Measurements from ENCODE around the gene CMTM7.
A peak's percentile ranks its signal among the peaks of the same experiment; 100 is the strongest.

CMTM7 gene

DNA sequence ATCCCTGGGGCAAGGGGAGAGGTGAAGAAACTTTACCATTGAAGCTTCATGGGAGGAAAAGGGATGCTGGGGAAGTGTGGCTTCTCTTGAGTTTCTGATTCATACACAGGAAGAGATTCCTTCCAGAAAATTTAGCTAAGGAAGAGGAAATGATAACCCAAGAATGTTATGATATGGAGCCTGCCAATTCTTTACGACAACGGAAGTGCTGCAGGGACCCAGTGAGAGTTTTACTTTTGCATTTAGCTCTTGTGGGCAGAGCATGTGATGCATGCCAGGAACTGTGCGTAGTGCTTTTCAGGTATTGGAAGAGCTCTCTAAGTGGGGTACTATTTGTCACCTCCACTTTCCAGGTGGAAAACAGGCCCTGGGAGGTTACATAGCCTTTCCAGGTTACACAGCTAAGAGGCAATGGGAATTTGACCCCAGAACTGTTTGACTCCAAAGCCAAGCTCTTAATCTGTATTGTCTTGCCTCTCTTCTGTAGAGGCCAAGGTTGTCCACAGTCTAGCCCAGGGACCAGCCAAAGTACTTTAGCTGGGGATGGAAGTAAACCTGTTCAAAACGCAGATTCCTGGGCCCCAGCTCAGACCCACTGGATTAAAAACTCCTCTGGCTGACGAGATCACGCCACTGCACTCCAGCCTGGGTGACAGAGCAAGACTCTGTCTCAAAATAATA, 23.0 kb downstream of the CMTM7 start:
- DNase-seq = peak; percentile 43

DNA sequence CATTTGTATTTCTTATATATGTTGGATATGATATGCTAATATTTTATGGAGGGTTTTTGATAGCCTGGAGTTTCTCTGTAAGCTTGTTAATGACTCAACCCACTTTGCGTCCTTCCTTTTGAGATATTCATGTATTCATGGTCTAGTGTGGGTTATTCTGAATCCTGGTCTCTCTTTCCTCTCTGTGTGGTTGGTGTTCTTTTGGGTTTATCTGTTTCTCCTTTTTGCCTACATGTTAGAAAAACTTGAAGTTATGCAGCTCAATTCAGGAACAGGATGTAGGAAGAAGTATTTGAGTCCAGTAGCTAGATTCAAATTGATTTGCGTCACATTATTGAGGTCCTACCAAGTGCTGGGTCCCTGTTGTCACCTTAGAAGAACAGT, 28.1 kb downstream of the CMTM7 start:
- no peak for DNase-seq

DNA sequence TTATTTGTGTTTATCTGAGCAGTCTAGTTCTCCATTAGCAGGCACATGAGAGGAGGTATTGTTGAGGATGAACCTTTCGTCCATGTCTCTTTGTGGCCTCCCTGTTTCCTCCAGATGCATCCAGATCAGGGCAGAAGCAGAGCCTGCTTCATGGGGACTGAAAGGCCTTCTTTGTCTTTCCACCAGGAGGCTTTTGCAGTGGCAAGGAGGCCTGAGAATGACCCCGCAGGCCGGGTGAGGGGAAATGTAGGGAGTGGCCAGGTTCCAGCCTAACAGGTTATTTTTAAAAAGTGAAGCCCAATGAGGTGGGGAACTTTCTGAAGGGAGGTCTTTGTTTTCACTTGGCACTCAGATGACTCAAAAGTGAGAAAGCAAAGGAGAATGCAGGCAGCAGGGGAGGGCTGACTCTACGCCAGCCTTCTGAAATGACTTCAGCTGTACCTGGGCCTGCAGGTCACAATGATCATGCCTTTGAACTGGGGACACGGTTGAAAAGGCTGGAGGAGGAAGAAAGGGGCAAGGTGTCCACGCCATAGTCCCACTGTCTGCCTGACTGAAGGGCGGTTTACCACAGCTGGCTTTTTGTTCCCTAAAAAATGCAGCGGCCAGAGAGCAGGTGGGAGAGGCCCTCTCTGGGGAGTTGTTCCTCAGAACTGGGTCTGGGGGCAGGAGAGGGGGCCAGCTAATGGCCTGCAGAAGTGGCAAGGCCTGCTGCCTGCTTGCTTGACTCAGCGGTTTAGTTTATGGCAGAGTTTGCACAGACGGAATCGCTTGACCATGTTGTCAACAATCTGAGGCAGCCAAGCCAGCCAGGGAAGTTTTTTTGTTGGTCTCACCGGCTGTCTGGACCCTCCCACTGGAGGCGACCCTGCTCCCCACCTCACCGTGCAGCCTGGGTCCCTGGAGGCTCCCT, 28.7 kb downstream of the CMTM7 start:
- no peak for DNase-seq

DNA sequence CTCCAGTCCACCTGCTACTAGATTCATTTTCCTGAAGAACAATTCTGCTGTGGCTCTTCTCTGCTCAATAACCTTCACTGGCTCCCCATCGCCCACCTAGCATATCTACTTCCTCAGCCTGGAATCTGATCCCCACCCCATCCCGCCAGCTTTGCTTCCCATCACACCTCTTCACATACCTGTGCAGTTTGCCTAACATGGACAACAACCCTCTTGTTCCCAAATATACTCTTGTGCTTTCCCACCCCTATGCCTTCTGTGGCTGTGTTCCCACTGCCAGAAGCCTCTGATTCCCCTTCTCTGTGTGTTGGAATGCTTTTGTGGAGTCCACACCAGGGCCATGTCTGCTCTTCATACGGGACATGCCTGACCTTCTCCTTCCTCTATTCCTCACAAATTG, 29.5 kb downstream of the CMTM7 start:
- DNase-seq = no peak

DNA sequence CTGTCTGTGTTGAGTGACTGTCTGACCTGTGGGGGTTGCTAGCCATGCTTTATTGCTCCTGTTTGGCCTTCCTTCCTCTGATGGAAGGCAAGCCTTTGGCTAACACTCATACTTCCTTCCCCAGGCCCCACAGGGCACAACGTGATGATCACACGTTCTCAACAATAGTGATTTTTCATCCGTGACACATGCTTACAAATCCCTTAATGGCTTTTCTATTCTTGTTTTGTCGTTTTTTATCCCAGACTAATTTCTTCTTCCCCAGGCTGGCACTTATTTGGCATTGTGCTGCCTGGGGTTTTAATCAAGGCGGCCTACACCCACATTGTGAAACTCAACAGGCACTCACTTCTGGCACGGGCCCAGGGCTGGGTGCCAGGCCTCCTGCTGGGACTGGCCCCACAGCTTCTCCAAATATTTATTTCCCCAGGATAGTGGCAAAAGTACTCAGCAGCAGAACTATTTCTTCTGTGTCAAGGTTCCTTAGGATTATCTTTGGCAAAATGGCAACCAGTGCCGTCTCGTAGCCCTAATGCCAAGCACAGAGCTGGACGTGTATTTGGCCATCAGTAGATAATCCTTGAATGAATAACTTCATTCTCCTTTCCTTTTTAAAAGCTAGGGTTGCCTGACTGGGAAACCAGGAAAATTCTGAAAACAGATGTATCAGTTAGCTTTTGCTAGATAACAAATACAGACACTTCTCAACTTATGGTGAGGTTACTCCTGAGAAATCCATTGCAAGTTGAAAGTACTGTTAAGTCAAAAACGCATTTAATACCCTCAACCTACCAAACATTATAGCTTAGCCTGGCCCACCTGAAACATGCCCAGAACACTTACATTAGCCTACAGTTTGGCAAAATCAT, 30.6 kb downstream of the CMTM7 start:
- DNase-seq = no peak

DNA sequence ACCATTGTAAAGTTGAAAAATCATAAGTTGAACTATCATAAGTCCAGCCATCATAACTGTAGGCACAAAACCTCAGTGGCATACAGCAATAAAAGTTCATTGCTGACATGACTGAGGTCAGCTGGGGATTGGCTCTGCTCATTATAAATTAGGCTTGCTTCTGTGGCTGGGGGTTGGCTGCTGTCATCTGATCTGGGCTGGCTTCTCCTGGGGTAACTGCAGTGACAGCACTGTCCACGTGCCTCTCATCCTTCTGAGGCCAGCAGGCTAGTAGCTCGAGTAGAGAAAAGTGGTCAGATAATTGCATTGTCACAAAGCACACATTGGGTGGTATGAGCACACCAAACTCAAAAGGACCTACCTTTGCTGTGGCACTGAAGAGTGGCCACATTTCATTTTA, 31.3 kb downstream of the CMTM7 start:
- no peak for DNase-seq

DNA sequence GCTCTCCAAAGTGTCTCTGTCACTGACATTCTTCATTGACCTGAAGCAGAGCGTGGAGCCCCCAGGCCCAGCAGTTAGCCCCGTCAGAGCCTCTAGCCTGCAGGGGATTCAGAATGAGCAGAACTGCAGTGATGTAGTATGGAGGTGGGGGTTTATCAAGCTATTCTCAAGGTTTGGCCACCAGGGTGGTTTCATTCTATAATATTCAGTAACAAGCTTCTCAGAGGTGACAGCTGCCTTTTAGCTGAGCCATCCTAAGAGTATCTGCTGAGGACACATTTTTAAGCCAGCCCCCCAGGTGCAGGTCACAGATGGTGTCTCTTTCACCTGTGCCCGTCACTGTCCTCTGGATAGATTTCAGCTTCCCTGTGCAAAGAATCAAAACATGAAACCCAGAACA, 31.9 kb downstream of the CMTM7 start:
- no peak for DNase-seq

DNA sequence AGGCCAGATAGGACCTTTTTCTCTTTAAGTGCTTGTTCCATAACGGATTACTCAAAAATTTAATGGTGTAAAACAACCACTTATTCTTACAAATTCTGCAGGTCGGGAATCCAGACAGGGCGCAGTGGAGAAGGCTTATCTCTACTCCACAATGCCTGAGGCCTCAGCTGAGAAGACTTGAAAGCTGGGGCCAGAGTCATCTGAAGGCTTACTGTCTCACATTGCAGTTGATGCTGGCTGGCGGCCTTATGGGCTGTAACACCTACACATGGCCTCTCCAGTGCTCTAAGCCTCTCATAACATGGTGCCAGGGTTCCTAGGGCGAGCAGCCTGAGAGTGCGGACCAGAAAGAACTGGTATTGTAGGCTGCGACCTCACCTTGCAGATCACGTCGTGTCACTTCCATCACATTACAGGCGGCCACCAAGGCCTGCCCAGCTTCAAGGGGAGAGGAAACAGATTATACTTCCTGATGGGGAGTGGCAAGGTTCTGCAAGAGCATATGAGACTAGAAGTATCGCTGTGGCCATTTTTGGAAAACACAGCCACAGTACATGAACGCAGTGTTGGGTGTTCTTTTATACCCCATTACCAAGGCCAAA, 32.4 kb downstream of the CMTM7 start:
- no peak for DNase-seq

DNA sequence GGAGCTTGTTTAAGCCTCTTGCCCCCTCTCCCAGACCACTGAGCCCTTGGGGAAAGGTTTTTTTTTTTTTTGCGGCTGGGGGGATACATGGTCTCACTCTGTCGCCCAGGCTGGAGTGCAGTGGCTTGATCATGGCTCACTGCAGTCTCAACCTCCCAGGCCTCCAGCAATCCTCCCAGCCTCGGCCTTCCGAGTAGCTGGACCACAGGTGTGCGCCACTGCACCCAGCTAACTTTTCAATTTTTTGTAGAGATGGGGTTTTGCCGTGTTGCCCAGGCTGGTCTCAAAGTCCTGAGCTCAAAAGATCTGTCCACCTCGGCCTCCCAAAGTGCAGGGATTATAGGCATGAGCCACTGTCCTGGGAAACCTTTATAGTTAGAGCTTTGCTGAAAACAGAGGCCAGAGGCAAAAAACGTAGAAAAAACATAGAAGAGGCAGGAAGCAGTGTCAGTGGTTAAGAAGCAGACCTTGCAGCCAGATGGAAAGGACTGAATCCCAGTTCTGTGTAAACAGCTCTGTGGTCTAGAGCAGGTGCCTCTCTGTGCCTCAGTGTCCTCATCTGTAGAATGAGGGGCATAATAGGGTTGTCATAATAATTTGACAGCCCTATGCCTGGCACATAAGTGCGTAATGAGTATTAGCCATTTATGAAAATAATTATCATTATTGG, 33.1 kb downstream of the CMTM7 start:
- no peak for DNase-seq

DNA sequence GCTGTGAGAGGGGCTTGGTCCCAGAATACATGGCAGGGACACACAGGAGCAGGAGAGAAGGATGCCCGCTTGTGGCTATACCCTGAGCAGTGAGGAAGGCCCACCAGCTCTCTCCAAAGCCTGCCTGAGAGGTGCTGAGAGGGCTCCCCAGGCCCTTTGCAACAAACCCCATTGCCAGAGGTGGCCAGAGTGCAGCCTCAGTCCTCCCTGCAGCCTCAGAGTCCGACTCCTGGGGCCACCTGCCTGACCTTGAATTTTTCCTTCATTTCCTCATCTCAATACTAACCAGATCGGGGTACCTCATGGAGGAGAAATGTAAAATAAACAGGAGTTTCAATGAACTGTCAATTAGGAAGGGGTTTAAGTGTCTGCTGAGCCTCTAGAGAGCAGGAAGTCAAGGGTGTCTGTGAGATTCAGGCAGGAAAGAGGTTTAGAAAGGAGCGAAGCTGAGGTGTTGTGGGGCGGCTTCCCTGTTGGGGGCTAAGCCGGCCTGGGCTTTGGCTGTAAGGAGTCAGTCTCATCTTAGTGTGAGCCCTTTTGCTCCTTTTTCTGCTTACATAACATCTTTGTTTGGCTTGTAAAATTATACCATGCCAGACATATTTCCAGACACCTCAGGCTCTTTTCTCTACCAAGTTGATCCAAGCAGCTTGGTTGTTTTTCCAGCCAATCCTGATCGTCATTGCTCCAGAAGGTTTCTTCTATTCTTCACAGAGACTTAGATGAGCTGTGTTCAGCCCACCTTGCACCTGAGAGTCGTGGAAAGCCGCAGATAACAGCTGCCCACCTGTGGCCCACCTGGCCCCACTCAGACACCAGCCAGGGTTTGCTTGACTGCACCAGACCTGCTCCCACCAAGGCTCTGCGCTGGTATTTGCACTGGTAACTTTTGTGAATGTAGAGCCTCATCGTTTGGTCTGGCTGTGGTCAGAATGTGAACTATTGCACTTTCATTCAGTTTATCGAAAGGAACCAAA, 36.7 kb downstream of the CMTM7 start:
- DNase-seq = no peak

DNA sequence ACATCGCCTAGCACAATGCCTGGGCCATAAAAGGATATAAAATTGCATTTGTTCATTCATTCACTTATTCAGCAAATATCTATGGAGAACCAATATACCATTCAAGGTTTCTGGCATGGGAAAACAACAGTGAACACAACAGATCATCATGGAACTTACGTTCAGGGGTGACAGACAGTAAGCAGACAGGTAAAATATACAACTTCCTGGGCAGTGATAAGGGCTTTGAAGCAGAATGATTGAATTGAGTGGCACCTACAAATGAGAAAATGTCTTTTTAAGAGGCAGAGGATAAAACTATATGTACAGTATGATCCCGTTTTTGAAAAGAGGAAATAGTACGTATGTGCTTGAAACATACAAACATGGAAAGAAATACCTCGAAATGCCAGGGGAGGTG, 39.2 kb downstream of the CMTM7 start:
- DNase-seq = no peak

DNA sequence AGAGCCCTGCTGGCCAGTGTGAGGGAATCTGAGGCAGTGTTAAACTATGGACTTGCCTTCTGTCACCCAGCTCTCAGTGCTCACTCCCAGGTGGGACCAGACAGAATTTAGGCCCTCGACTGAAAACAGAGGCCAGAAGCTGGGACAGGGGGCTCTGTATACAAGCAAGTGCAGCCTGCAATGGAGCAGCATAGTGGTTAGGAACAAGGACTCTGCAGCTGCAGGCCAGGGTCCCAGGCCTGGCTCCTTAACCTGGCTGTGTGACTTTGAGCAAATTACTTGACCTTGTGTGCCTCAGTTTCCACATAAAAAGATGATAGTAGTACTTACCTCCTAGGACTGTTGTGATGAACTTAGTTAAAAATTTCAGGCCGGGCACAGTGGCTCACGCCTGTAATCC, 39.8 kb downstream of the CMTM7 start:
- no peak for DNase-seq

DNA sequence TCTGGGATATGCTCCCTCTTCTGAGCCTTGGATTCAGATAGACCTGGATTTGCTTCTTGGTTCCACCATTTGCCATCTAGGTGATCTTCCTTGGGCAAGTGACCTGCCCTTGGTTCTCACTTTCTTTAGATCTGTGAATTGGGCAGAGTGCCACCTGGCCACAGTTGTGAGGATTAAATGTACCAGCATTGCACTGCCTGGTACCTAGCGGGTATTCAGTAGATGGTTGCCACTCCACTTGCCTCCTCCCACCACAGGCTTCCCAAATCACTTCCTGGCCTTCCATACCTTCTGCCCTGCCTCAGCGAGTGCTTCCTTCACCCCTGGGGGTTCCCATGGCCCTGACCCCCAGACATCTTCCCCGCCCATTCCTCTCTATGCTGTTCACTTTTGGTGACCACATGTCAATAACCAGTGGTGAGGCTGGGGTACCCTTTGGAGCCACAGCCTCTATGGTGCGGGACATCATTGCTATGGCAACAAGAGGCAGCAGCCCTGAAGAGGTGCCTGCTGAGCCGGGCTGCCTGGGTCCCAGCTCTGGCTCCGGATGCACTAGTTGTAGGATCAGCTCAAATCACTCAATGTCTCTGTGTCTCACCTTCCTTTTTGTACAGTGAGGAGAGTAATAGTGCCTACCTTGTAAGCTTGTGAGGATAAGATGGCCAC, 40.5 kb downstream of the CMTM7 start:
- DNase-seq = no peak

DNA sequence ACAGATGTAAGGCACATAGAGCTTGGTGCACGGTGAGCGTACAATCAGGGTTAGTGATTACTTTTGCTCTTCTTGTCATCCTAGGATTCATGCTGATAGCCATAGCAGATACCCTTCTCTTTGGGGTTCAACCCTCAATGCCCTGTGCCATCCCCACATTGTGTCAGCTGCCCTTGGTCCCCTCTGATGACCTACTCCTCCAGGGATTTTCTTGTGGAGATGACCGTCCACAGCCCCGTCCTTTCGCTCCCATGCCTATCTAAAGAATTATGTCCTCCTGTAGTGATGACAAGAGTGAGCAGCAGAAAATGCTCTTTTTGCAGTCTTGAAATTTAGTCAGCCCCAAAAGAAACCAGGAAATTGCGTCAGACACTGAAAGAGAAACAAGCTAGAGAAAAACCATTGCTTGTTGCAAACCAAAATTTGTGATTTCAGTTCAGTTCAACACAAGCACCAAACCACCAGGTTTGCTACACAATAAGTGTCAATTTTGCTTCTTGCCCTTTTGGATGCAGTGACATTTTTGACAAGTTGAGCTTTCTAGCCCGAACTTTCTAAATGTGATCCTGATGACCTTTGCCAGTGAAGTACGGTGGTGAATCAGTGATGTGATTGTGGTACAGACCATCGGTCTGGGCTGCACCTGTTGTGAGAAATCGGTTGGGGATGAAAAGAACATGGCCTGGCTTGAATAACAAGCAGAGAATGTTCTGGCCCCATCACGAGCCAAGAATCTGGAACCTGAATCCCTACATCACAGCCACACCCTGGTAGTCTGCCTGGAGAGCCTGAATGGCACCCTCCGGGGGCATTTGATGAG, 41.3 kb downstream of the CMTM7 start:
- no peak for DNase-seq

DNA sequence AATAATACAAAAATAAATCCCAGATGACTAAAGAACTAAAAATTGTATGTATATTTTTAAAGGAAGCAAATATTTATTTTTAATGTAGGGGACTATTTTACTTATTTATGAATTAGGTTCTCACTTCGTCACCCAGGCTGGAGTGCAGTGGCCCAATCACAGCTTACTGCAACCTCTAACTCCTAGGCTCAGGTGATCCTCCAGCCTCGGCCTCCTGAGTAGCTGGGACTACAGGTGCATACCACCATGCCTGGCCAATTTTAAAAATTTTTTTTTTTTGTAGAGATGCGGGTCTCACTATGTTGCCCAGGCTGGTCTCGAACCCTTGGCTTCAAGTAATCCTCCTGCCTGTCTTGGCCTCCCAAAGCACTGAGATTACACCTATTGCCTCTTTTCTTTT, 42.6 kb downstream of the CMTM7 start:
- DNase-seq = no peak

DNA sequence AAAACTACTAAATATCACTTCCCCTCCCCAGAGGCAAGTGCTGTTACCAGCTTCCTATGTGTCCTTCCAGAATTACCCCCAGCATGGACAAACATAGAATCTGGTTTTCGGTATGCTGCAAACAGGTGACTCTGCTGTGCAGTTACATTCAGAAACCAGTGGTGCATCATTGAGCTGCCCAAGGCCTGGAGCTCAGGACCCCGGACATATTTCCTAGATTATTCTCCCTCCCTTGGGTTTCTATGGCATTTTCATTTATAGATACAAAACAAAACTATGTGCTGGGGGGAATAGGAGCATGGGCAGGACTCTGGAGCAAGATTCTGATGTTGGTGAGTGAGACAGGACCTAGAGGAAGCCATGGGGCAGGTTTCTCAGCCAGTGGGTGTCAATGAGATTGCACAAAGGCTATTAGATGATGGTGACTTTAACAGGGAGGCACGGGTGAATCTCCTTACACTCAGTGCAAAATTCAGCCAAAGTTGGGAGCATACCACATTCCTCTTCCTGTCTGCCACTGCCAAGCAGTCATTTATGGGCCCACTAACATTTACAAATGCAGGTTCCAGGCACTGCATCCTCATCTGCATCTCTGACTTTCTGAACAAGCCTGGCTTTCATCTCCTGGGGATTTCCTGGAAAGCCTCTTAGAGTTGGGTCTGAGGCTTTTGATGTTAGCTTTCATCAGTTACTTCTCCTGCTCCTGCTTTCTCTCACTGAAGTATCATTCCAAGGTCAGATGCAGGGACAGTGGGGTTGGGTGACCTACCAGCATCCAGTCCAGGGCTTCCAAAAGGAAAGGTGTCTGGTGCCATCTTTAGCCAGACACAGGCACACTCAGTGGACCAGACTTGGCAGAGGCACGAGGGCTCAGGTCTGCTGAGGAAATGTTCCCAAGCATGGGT, 44.5 kb downstream of the CMTM7 start:
- DNase-seq = no peak

DNA sequence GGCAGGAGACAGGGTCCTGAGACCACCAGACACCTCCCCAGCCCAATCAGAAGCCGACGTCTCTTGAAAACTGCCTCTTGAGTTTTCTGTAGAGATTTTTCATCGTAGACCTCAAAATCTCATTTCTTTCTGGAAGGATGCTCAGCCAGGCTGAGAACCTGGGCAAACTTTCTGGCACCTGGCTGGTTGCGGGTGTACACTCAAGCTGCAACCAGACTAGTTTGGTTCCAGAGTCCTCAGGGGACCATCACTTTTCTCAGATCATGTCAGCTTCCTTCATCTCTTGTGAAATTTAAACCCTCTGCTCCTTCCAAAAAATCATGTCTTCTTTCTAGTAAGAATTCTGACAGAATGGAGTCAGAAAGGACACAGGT, 45.1 kb downstream of the CMTM7 start:
- DNase-seq = no peak

DNA sequence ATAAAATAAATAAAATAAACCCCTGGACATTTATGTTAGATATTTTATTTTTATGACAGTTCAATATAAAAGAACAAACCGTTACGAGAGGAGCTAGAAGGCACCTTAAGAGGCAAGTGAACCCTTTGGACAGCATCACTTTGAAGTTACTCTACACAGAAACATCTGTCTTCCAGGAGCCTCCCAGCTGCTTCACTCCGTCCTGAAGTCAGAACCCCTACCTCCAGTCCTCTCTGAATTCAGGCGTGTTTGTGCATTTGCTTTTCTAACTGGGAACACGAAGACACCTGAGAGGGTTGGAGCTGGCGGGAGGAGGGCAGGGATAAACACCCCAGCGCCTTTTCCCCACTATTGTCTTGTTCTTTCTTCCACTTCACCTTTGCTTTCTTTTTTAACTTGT, 46.2 kb downstream of the CMTM7 start:
- no peak for DNase-seq

Measured in activated naive CD4-positive, alpha-beta T cell treated with Interleukin-2 at 50 U/mL for 16 hours (primary cell).